PC-3 (cell line): ENCODE data around the gene TWNK.

ENCODE experiments used
- CTCF ChIP-seq: fragments of 300-600 bp; sonication (generic); conservative IDR thresholded peaks from 2 replicates; pipeline ENCODE4 v1.5.1; 2017; ENCODE audit warnings: antibody characterized with exemption, low read depth, mild to moderate bottlenecking, low read length
- EZH2 ChIP-seq: fragments of 300-600 bp; sonication (generic); IDR thresholded peaks from one replicate; pipeline ENCODE4 v1.6.1; 2017; ENCODE audit warnings: antibody characterized with exemption, mild to moderate bottlenecking, low read length; ENCODE audit not compliant: unreplicated experiment
- EZH2phosphoT487 ChIP-seq: fragments of 300-600 bp; sonication (generic); IDR thresholded peaks from 2 replicates; pipeline ENCODE4 v1.6.1; 2018; ENCODE audit warnings: mild to moderate bottlenecking, antibody characterized with exemption, low read length, borderline replicate concordance

GRCh38 chr10:100972115-100972903 lies 15.0 kb upstream of the TWNK start:
- TF ChIP-seq CTCF (no peak), EZH2 (no peak), EZH2phosphoT487 (no peak)
